Camera-type eye (tissue), 1 donor: ENCODE measurements around the gene MMAA. TPM values are rescaled to one million over a fixed set of nuclear protein-coding genes. Genes with fewer than 3 reads are reported as not detected.

Experiments used
- total RNA-seq: library from RNA; depleted of rRNA; stranded (reverse); fragments of >200 nt; gene quantifications from one replicate; pipeline ENCODE4 v1.2.3, GENCODE V29; 2014

The MMAA gene
- 10.3 TPM for total RNA-seq

DNA sequence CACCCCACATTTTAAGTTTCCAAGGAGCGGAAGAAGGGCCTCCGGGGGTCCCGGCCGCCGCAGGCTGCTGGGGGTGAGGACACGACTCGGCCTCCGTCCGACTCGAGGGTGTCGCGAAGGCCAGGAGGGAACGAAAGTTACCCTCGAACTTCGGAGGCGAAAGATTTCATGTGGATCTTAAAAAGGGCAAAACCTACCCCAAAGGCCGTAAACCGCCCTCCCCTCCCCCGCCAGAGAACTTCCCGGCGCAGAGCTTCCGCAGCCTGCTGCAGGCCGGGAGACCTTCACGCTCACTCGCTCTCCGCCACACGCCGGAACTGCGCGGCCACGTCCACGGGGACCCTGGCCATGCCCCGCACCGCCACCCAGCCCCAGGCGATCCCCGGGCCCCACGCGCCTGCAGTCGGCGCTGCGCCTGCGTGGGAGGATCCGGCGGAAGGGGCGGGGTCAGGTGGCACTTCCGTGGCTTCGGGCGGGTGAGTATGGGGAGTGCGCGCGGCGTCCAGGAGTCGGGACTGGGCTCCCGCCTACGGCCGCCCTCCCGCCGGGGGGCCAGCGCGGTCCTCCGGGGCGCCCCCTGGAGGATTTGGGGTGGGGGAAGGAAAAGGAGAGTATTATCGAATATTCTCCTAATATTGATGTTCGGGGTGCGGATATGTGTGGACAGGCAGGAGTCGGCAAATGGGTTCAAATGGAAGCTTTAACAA lies at the start of gene MMAA:
MMAA (plus strand) TSS at position 454 of the 707 bp plus-strand sequence. CDS start 19,755 bp downstream, outside the sequence.

DNA sequence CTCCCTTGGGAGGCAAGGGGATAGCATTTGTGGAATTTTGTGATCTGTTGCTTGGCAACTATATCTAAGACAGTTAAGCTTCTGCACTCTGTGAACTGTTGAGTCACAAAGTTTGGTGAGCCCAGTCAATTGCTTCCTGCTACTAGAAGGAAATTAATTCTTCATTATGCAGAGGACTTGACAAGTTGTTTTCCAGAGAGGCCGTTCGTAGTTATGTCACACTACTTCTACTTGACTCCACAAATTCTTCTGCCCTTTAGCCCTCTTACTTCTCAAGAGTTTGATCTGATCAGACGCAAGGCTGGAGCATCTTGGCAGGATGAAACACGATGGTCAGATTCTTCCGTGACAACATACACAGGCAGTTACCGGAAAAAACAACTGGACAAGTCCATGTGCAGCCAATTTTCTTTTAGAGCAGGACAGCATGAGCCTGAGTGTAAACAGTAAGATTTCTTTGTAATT lies 60.8 kb downstream of the MMAA start, which contains the start of gene C4orf51:
C4orf51 (plus strand) TSS at position 156 of the 465 bp plus-strand sequence; CDS start at position 214, 58 bp downstream.

Other genes with a start within 250 kb of the MMAA start
- 44.1 TPM for gene SMAD1, start 137.5 kb upstream of the MMAA start, total RNA-seq
- gene C4orf51, start 60.8 kb downstream of the MMAA start, total RNA-seq = not detected